Activated effector memory CD4-positive, alpha-beta T cell treated with Interleukin-2 at 50 U/mL for 16 hours (primary cell): ENCODE measurements around the gene RABGEF1.
A peak's percentile ranks its signal among the peaks of the same experiment; 100 is the strongest.
"Not testable (repeated sequence)": the region's sequence is repeated elsewhere in the genome, so short reads cannot be mapped to it uniquely, and the experiment has no call there.

Source experiments
- DNase-seq: peaks from one replicate; pipeline ENCODE4 v3.0.0-alpha.2; 2020

The RABGEF1 gene

GRCh38 chr7:66817208-66817795 lies 76.8 kb downstream of the RABGEF1 start:
- DNase-seq, result not testable (repeated sequence)

DNA sequence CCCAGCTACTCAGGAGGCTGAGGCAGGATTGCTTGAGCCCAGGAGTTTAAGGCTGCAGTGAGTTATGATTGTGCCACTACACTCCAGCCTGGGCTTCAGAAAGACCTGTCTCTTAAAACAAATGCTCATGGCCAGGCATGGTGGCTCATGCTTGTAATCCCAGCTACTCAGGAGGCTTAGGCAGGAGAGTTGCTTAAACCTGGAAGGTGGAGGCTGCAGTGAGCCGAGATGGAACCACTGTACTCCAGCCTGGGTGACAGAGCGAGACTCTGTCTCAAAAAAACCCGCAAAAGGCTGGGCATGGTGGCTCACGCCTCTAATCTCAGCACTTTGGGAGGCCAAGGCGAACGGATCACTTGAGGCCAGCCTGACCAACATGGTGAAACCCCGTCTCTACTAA lies 77.4 kb downstream of the RABGEF1 start:
- DNase-seq, result not testable (repeated sequence)

DNA sequence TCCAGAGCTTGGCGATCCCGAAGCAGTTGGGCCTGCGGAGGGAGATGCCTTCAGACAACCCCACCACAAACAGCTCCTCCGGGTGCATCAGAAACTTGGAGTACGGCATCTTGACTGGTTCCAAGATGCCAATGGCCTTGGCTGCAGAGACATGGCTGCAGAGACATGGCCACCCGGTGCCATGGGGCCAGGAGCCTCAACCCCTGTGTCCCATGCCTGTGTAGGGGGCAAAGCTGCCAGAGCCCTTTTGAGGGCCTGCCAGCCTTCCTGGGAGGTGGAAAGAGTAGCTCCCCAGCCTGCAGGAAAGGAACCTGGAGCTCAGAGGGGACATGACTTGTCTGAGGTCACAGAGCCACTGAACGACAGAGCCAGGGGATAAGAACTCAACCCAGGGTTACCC lies 83.5 kb downstream of the RABGEF1 start:
- DNase-seq, result no peak

- not testable (repeated sequence) for DNase-seq
These were observed 85.0 kb downstream of the RABGEF1 start for GRCh38 chr7:66825538-66825937.

DNA sequence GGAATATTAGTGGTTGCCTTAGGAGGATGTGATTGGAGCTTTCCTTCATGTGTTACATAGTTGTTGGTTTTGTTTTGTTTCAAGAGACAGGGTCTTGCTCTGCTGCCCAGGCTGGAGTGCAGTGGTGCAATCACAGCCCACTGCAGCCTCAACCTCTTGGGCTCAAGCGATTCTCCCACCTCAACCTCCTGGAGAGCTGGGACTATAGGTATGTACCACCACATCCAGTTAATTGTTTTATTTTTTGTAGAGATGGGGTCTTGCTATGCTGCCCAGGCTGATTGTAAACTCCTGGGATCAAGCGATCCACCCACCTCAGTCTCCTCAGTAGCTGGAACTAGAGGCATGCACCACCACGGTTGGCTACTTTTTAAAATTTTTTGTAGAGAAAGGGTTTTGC lies 86.1 kb downstream of the RABGEF1 start:
- DNase-seq, result no peak

GRCh38 chr7:66830976-66831375 lies 90.4 kb downstream of the RABGEF1 start:
- not testable (repeated sequence) for DNase-seq

GRCh38 chr7:66832531-66833351 lies 92.2 kb downstream of the RABGEF1 start:
- no peak for DNase-seq

GRCh38 chr7:66837007-66837406 lies 96.5 kb downstream of the RABGEF1 start:
- DNase-seq, result no peak

DNA sequence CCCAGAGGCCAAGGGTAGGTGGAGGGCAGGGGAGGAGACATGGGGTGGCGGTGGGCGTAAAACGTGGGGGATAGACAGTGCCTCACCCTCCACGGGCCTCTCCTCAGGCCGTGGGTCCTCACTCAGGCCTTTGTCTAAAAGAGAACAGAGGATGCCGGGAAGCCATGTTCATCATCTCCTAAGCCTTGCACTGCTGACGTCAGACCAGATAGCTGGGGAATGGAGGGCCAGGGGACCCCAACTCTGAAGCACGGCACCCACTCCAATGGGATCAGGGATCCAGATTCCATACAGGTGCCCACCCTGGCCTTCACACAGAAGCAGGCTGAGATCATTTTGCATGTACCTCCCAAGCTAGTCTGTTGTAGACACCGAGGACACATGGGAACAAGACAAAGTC lies 97.1 kb downstream of the RABGEF1 start:
- DNase-seq, result no peak

DNA sequence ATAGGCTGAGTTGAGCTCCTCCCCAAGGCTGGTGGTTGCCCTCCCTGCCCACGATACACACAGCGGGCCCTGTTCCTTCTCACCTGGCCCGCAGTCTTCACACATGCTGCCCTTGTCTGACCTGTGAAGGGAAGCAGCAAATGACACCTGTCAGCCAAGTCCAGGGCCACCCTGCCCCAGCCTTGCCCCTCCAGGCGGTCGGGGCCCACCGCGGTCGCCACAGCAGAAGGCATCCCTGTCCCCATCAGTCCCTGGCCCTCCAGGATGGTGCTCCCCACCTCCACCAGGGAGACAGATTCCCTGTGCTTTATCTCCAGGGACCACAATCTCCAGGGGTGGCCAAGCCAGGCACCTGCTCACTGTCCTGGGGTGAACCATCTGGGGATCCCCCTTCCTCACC lies 99.3 kb downstream of the RABGEF1 start:
- no peak for DNase-seq

GRCh38 chr7:66840316-66840715 lies 99.8 kb downstream of the RABGEF1 start:
- no peak for DNase-seq

GRCh38 chr7:66841898-66842297 lies 101.4 kb downstream of the RABGEF1 start:
- DNase-seq, result no peak

DNA sequence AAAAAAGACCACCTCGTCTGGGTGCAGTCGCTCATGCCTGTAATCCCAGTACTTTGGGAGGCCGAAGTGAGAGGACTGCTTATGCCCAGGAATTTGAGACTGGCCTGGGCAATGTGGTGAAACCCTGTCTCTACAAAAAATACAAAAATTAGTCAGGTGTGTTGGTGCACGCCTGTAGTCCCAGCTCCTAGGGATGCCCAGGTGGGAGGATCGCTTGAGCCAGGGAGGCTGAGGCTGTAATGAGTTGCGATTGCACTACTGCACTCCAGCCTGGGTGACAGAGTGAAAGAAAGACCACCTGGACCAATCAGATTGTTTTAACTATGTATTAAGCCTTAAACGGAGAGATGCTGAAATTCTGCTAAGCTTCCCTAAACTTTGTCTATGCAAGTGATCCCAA lies 103.0 kb downstream of the RABGEF1 start:
- not testable (repeated sequence) for DNase-seq

DNA sequence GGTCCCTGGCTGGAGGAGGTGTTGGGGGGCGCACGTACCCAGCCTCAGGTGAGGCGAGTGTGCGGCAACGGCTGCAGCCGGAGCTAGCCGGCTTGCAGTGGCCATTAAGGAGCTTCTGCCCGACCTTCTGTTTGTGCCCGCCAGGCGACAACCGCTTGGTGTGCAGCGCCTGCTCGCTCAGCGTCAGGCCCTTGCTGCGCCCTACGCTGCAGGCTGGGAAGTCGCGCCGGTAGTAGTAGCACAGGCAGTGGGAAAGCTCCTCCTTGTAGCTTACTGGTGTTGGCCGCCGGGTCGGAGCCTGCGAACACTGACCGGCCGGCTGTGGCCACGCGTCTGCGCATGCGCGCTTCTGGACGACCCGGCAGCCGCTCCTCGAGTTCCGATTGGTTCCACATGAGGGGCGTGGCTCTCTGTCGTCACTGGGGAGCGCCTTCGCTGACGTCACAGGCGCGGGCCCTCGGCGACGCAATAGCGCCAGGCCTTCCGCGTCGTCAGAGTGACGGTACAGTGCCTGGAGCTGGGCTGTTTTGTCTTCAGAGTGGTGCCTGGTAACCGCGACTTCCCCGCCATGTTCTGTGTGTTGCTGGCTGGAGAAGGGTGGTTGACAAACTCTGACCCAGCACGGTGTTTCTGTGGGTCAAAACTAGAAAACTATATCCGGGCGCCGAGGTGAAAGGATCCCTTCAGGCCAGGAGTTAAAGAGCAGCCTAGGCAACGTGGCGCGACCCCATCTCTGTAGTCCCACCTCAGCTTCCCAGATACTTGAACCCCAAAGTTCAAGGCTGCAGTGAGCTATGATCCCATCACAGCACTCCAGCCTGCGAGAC lies 104.2 kb downstream of the RABGEF1 start:
- peak; percentile 98 for DNase-seq

GRCh38 chr7:66845379-66846095 lies 105.0 kb downstream of the RABGEF1 start:
- DNase-seq, result no peak

- DNase-seq, result not testable (repeated sequence)
These were observed 105.5 kb downstream of the RABGEF1 start for GRCh38 chr7:66846096-66846445.

DNA sequence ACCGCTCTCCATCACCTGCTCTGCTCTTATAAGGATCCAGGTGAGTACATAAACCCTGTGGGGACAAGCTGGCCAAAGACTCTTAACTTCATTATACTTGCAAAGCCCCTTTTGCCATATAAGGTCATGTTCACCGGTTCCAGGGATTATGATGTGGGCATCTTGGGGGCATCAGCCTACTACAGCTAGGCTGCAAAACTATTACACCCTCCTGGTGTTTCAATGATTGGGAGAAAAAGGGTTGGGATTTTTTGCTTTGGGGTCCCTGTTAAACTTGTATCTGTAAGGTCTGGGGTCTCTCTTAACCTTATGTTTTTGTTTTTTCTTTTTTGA lies 107.0 kb downstream of the RABGEF1 start:
- not testable (repeated sequence) for DNase-seq

DNA sequence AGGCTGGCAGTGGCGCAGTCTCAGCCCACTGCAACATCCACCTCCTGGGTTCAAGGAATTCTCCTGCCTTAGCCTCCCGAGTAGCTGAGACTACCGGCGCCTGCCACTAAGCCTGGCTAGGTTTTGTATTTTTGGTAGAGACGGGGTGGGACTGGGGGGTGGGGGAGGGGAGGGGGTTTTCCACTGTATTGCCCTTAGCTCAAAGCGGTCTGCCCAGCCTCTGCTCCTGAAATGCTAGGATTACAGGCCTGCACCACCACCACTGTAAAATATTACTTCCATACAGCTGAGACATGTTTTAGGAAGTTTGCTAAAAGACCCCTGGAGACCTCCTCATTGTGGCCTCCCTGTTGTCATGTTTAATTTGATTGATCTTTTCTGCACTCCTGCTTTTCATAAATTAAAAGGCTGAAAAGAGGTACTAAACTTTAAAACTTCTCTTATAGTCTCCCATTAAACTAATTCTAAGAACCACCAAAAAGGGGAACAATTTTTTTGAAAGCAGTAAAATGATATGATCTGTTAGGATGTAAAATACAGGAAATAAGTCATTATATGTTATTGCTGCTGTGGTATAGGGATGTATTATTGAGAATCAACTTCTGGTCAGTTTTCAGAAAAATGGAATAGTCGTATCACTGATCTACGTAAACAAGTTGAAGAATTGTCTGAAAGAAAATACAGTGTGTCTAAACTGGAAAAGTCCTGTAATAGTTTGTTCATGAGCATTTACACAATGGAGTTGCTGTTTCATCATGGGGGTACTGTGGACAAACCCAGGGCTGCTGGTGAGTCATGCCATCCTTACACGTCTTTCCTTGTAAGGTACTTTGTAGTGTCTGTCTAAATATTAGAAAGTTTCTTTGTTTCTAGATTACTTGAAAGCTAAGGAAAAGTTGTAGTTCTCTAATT lies 107.6 kb downstream of the RABGEF1 start:
- no peak for DNase-seq

DNA sequence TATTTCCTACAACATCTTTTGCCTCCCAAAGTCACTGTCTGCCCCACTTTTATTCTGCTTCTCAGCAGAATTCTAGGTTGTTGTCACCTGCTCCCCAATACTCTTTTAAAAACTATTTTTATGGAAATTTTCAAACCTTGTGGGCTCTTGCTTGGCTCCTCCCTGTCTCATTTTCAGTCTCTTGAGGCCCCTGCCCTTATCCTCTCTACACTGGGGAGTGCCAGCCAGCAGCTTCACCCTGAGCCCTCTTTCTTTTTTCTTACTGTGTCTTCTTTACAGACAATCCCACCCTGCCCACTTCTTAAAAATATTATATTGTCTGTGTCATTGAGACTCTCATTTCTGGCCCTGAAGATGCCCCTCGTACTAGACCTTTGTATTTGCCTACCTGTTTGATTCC lies 118.8 kb downstream of the RABGEF1 start:
- DNase-seq, result no peak

DNA sequence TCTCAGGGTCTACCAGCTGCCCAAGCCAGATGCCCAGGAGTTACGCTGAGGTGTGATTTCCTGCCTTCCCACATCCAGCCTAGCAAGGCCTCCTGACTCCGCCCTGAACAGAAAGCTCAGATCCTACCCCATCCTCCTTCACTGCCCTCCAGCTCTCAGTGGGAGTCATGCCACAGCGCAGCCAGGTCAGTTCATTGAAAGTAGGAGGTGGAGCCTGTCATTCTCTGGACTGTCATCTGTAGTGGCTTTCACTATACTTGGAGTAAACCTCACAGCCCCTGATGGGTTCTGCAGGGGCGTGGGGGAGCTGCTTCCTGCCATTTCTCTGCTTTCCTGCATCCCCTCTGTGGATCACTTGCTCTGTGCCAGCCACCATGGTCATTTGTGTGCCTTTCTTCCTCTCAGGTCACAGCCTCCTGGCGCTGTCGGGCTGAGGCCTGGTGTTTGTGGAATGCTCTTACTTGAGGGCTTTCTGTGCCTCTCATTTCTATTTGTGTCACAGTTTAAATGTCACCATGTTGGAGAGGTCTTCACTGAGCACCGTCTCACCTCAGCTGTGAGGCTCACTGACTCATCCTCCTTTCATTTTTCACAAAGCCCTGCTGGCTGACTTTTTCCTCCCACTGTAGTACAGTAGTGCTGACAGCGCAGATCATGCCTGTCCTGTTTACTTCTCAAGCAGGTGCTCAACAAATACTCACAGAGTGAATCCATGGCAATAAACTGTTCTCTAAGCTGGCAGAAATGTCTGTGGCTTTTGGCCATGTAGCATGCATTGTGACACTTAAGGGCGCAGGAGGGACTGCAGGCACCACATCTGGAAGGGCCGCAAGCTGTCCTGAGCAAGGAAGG lies 119.5 kb downstream of the RABGEF1 start:
- no peak for DNase-seq

- DNase-seq, result no peak
These were observed 120.2 kb downstream of the RABGEF1 start for GRCh38 chr7:66860767-66861166.
